Subcutaneous preadipocyte (primary cell): ENCODE results near the gene USP2. TPM values are rescaled to one million over a fixed set of nuclear protein-coding genes. Genes with fewer than 3 reads are reported as not detected.

Experiments used
- small RNA-seq: library from RNA; depleted of rRNA; stranded (forward); fragments of <200 nt; gene quantifications from one replicate; pipeline ENCODE3, GENCODE V24; 2012
- total RNA-seq: library from RNA; depleted of rRNA; stranded (reverse); fragments of >200 nt; gene quantifications from 2 replicates; pipeline ENCODE4 v1.2.3, GENCODE V29; 2012

The USP2 gene
- total RNA-seq: under 0.01 TPM in 1 of 2 replicates, not detected in the other

GRCh38 chr11:119381181-119381988, at the start of gene USP2:
Gene USP2, minus strand, starts transcription at chr11:119381690. Its CDS starts 8,210 bp downstream, at chr11:119373480.

GRCh38 chr11:119422809-119423508, 41.5 kb upstream of the USP2 start, which contains the start of gene THY1:
Gene THY1, minus strand, starts transcription at chr11:119423172. Its CDS starts 2,267 bp downstream, at chr11:119420905.

GRCh38 chr11:119346605-119347004, 34.9 kb downstream of the USP2 start, which contains the start of gene MFRP:
Gene MFRP, minus strand, starts transcription at chr11:119346705. Its CDS starts 192 bp downstream, at chr11:119346513.

GRCh38 chr11:119340335-119341221, 40.9 kb downstream of the USP2 start, which contains the start of gene C1QTNF5:
Gene C1QTNF5, minus strand, starts transcription at chr11:119340883. Its CDS starts 486 bp downstream, at chr11:119340397.

GRCh38 chr11:119334174-119334930, 47.1 kb downstream of the USP2 start, which contains the start of gene RNF26:
Gene RNF26, plus strand, starts transcription at chr11:119334527. Its CDS starts 596 bp downstream, at chr11:119335123.

GRCh38 chr11:119316729-119317591, 64.5 kb downstream of the USP2 start, which contains the start of gene MCAM:
Gene MCAM, minus strand, starts transcription at chr11:119317130. Its CDS starts 29 bp downstream, at chr11:119317101.

Small RNA genes within 50 kb of the gene (small RNA-seq; reads per million reads assigned to genes)
- gene AP003396.4: not detected
- gene RF01225: not detected

Other genes starting within 250 kb of the USP2 start
- gene ABCG4, start 232.6 kb downstream of the USP2 start, total RNA-seq: under 0.01 TPM in 2 replicates
- gene NLRX1, start 213.0 kb downstream of the USP2 start, total RNA-seq: 10.0 and 12.5 TPM in 2 replicates
- gene NHERF4, start 196.2 kb downstream of the USP2 start, total RNA-seq: not detected in 2 replicates
- 8.1 and 11.7 TPM in 2 replicates for gene CBL, start 175.4 kb downstream of the USP2 start, total RNA-seq
- gene MCAM, start 64.6 kb downstream of the USP2 start, total RNA-seq: 0.73 and 0.98 TPM in 2 replicates
- gene RNF26, start 47.2 kb downstream of the USP2 start, total RNA-seq: 5.9 and 7.0 TPM in 2 replicates
- 0.39 and 0.73 TPM in 2 replicates for gene C1QTNF5, start 40.8 kb downstream of the USP2 start, total RNA-seq
- not detected in 2 replicates for gene MFRP, start 35.0 kb downstream of the USP2 start, total RNA-seq
- gene THY1, start 41.5 kb upstream of the USP2 start, total RNA-seq: 8.2 and 87.5 TPM in 2 replicates